ENCODE data around the gene DEFB121. TPM values are rescaled to one million over a fixed set of nuclear protein-coding genes. Genes with fewer than 3 reads are reported as not detected.

The DEFB121 gene
- total RNA-seq, 1 experiment from 2014 or later, result not detected

DNA sequence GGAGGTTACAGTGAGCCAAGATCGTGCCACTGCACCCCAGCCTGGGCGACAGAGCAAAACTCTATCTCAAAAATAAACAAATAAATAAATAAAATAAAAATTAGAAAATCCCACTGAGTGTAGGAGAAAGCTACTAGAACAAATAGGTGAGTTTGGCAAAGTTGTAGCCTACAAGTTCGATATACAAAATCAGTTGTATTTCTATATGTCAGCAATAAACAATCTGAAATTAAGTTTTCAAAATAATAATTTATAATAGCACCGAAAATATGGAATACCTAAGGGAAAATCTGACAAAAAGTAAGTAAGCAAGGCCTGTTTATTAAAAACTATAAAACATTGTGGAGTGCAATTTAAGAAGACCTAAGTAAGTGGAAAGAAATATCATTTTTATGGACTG lies 42.7 kb downstream of the DEFB121 start:
- no peak for DNase-seq (ENCODE audit: low spot score)

DNA sequence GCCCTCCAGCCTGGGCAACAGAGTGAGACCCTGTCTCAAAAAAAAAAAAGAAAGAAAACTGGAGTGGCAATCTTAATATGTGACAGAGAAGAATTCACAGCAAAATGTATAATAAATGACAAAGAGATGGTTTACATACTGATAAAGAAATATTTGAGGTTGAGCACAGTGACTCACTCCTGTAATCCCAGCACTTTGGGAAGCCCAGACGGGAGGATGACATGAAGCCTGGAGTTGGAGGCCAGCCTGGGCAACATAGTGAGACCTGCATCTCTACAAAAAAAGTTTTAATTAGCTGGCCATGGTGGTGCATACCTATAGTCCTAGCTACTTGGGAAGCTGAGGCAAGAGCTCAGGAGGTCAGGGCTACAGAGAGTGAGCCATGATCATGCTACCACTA lies 50.0 kb downstream of the DEFB121 start:
- no peak for DNase-seq (ENCODE audit: low spot score)

Small RNA genes within 50 kb of the gene (small RNA-seq; reads per million reads assigned to genes)
- not detected for gene DEFB117
- gene RF00561, result not detected
- 0.22 reads per million for gene RNA5SP480

Other genes starting within 250 kb of the DEFB121 start
- gene DEFB115, start 148.6 kb downstream of the DEFB121 start, total RNA-seq (2014; rRNA removed; shearing (Covaris generic)), result not detected in 2 replicates
- gene DEFB116, start 97.6 kb downstream of the DEFB121 start, total RNA-seq (2014; rRNA removed; shearing (Covaris generic)), result not detected in 2 replicates
- not detected in 2 replicates for gene DEFB118, start 37.6 kb downstream of the DEFB121 start, total RNA-seq (2014; rRNA removed; shearing (Covaris generic))
- not detected in 2 replicates for gene DEFB119, start 15.6 kb downstream of the DEFB121 start, total RNA-seq (2014; rRNA removed; shearing (Covaris generic))
- not detected in 2 replicates for gene DEFB123, start 34.4 kb upstream of the DEFB121 start, total RNA-seq (2014; rRNA removed; shearing (Covaris generic))
- gene DEFB124, start 68.9 kb upstream of the DEFB121 start, total RNA-seq (2014; rRNA removed; shearing (Covaris generic)), result not detected in 2 replicates
- not detected in 2 replicates for gene REM1, start 69.1 kb upstream of the DEFB121 start, total RNA-seq (2014; rRNA removed; shearing (Covaris generic))
- gene HM13, start 108.2 kb upstream of the DEFB121 start, total RNA-seq (2014; rRNA removed; shearing (Covaris generic)), result 107 and 115 TPM in 2 replicates
- 1,531 and 1,848 TPM in 2 replicates for gene ID1, start 199.1 kb upstream of the DEFB121 start, total RNA-seq (2014; rRNA removed; shearing (Covaris generic))
- gene COX4I2, start 231.7 kb upstream of the DEFB121 start, total RNA-seq (2014; rRNA removed; shearing (Covaris generic)), result not detected in 2 replicates

Measured in HT-29 (cell line).